NB4 (cell line): ENCODE data around the gene PNLIPRP2.

Source experiments
- MYC ChIP-seq: IDR thresholded peaks from 2 replicates; pipeline ENCODE4 v1.6.1; 2011; ENCODE audit warnings: low read depth, low read length
- POLR2A ChIP-seq: IDR thresholded peaks from 2 replicates; pipeline ENCODE4 v1.6.1; 2011; ENCODE audit warnings: mild to moderate bottlenecking; ENCODE audit not compliant: insufficient read length; ENCODE audit errors: extremely low read depth
- TF ChIP-seq, protein P1 (sequence below): IDR thresholded peaks from one replicate; pipeline ENCODE4 v1.5.1; 2012; ENCODE audit warnings: low read depth, low read length

DNA sequence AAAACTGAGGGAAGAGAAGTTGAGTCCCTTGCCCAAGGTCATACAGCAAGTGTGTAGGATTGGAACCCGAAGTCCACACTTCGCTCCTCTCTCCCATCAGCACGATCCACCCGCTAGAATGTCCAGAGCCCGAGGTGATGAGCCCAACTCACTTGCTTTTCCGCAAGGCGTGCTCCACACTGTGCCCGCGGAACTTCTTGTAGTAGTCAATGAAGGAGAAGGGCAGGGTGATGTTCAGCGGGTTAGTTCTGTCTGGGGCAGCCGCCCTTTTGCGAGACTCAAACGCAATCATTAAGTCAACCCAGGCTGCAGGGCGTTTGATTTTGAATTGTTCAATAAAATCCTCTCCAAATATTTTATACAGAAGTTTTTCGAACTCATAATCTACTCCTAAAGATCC, 58.6 kb downstream of the PNLIPRP2 start:
- TF ChIP-seq, protein P1, sequence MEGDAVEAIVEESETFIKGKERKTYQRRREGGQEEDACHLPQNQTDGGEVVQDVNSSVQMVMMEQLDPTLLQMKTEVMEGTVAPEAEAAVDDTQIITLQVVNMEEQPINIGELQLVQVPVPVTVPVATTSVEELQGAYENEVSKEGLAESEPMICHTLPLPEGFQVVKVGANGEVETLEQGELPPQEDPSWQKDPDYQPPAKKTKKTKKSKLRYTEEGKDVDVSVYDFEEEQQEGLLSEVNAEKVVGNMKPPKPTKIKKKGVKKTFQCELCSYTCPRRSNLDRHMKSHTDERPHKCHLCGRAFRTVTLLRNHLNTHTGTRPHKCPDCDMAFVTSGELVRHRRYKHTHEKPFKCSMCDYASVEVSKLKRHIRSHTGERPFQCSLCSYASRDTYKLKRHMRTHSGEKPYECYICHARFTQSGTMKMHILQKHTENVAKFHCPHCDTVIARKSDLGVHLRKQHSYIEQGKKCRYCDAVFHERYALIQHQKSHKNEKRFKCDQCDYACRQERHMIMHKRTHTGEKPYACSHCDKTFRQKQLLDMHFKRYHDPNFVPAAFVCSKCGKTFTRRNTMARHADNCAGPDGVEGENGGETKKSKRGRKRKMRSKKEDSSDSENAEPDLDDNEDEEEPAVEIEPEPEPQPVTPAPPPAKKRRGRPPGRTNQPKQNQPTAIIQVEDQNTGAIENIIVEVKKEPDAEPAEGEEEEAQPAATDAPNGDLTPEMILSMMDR, result no peak
- TF ChIP-seq POLR2A, result no peak
- TF ChIP-seq MYC, result no peak
